Bronchial epithelial cell (primary cell): ENCODE measurements around the gene SYNGR4. TPM values are rescaled to one million over a fixed set of nuclear protein-coding genes. Genes with fewer than 3 reads are reported as not detected.

Source experiments
- DNase-seq: peaks from one replicate; pipeline ENCODE4 v3.0.0-alpha.2; 2010; ENCODE audit warnings: low read depth
- FAIRE-seq: peaks from 2 replicates; lab custom pipeline; 2011; peaks lifted over from hg19 to GRCh38; lab: Jason Lieb, UNC
- H3K27me3 ChIP-seq: 2 replicates; pipeline ENCODE4 v1.5.1; 2011; ENCODE audit warnings: low read length; ENCODE audit not compliant: control insufficient read depth, insufficient read depth
- H3K36me3 ChIP-seq: 2 replicates; pipeline ENCODE4 v1.5.1; 2011; ENCODE audit warnings: low read length; ENCODE audit not compliant: control insufficient read depth, insufficient read depth
- H3K4me3 ChIP-seq: 2 replicates; pipeline ENCODE4 v1.5.1; 2011; ENCODE audit warnings: mild to moderate bottlenecking, low read depth, low read length, control low read depth
- total RNA-seq: library from RNA; depleted of rRNA; stranded (reverse); fragments of >200 nt; gene quantifications from 2 replicates; pipeline ENCODE4 v1.2.1, GENCODE V29; 2014
- TF ChIP-seq, protein P1 (sequence below): IDR thresholded peaks from 2 replicates; pipeline ENCODE4 v1.5.1; 2011; ENCODE audit warnings: mild to moderate bottlenecking, moderate library complexity, low read length, control low read depth, inconsistent platforms; ENCODE audit not compliant: insufficient read depth, severe bottlenecking

Gene SYNGR4
- total RNA-seq, 1 donor from 2014 or later: not detected

DNA sequence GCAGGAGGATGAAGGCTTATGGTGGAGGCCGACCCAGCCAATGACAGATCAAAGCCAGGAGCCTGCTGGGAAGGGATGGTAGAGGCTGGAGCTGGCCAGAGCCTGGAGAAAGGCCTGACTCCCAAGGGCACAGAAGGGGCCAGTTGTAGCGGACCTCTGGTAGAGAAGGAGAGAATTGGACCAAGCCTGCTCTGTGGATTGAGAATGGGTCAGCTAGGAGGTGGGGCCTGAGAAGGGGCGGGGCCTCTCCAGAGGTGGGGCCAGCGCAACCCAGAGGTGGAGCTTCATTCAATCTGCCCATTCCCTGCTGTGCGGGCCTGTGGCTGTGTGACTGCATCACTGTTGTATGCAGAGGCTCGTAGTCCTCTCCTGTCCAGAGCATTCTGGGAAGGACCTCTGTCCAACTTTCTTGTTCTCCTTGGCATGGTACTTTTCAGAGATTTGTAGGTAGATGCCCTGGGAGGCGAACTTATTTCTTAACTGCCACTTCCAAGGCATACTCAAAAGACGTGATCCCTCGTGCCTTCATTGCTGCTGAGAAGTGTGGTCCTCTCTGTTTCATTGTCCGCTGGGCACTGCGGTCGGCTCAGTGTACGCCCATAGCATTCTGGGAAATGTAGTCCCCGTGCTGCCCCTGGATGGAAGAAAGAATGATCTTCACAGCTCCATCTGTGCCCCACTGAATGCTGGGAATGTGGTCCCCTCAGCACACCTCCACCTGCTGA is 36.0 kb downstream of the SYNGR4 start:
- Histone ChIP-seq H3K4me3 (peak overlapping the region; percentile 5), H3K36me3 (no peaks in the 10 kb centered on the region), H3K27me3 (peaks cover 9% of the 10 kb centered on the region)
- peak; percentile 53 for DNase-seq
- TF ChIP-seq, protein P1, sequence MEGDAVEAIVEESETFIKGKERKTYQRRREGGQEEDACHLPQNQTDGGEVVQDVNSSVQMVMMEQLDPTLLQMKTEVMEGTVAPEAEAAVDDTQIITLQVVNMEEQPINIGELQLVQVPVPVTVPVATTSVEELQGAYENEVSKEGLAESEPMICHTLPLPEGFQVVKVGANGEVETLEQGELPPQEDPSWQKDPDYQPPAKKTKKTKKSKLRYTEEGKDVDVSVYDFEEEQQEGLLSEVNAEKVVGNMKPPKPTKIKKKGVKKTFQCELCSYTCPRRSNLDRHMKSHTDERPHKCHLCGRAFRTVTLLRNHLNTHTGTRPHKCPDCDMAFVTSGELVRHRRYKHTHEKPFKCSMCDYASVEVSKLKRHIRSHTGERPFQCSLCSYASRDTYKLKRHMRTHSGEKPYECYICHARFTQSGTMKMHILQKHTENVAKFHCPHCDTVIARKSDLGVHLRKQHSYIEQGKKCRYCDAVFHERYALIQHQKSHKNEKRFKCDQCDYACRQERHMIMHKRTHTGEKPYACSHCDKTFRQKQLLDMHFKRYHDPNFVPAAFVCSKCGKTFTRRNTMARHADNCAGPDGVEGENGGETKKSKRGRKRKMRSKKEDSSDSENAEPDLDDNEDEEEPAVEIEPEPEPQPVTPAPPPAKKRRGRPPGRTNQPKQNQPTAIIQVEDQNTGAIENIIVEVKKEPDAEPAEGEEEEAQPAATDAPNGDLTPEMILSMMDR: no peak
- FAIRE-seq: no peak

DNA sequence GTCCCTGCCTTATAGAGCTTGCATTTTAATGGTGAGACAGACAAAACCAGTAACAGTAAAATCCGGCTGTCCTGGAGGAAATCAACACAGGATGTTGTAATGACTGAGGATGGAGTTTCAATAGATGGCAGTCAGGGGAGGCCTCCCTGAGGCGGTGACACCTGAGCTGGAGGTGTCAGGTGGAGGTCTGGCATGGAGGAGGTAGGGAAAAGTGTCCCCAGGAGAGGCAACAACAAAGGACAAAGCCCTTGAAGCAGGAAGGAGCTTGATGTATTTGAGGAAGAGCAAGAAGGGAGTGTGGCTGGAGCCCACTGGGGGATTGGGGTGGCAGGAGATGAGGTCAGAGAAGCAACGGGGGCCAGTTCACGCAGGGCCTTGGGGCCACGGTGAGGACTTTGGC is 37.1 kb downstream of the SYNGR4 start:
- FAIRE-seq (no peak), DNase-seq (no peak)
- H3K36me3 ChIP-seq: no peaks in the 10 kb centered on the region
- TF ChIP-seq, protein P1: no peak
- no peak overlapping the region for H3K4me3 ChIP-seq
- H3K27me3 ChIP-seq: no peaks in the 10 kb centered on the region

DNA sequence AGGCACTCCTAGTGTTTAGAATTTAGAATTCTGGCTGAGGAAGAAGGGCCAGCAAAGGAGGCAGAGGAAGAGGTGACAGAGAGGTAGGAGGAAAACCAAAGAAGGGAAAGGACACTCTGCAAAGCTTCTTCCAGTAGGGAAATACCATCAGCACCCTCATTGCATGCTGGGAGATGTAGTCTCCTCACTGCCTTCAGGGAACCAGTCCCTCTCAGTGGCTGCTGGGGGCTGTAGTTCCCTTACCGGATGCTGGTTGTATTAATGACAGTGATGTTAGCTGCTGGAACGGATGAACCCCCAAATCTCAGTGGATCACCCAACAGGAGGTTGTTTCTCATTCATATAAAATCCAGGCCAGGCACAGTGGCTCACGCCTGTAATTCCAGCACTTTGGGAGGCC is 39.4 kb downstream of the SYNGR4 start:
- DNase-seq (peak; percentile 66), FAIRE-seq (no peak)
- TF ChIP-seq, protein P1: no peak

DNA sequence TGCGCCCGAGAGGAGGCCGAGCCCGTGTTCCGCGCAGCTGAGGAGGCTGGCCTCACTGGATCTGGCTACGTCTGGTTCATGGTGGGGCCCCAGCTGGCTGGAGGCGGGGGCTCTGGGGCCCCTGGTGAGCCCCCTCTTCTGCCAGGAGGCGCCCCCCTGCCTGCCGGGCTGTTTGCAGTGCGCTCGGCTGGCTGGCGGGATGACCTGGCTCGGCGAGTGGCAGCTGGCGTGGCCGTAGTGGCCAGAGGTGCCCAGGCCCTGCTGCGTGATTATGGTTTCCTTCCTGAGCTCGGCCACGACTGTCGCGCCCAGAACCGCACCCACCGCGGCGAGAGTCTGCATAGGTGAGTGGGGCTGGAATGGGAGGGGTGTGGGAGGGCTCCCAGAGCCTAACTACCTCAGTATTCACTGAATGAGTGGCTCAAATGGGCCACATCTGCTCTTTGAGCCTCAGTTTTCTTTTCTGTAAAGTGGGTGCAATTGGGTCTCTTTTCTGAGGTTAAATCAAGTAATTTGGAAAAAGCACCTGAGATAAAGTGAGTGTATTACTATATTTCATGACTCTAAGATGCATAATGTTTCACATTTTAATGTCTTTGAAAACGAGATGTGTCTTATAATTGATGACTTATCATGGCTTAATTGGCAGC is 41.0 kb downstream of the SYNGR4 start:
- Histone ChIP-seq H3K4me3 (no peak overlapping the region), H3K36me3 (no peaks in the 10 kb centered on the region), H3K27me3 (no peaks in the 10 kb centered on the region)
- TF ChIP-seq, protein P1: no peak
- no peak for DNase-seq
- FAIRE-seq: no peak

More for the DNA sequence above, 39.4 kb downstream of the SYNGR4 start:
- H3K27me3 ChIP-seq: no peaks in the 10 kb centered on the region
- no peak overlapping the region for H3K4me3 ChIP-seq
- no peaks in the 10 kb centered on the region for H3K36me3 ChIP-seq

DNA sequence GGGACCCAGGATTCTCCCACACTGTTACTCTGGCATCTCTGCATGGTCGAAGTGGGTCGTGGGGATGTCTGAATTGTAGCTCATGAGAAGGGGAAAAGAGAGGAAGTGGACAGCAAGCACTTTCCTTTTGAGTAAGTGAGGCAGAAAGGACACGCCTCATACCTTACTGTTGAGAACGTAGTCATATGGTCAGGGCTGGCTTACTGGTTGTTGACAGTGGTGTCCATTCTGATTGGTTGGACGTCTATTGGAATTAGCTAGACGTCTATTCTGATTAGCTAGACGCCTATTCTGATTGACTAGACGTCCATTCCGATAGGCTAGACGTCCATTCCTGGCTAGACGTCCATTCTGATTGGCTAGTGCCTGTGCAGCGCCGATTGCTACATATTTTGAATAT is 41.7 kb downstream of the SYNGR4 start:
- FAIRE-seq: peak; percentile 86
- DNase-seq: peak; percentile 49

More for the DNA sequence above, 41.7 kb downstream of the SYNGR4 start:
- Histone ChIP-seq H3K4me3 (no peak overlapping the region), H3K36me3 (no peaks in the 10 kb centered on the region), H3K27me3 (no peaks in the 10 kb centered on the region)
- TF ChIP-seq, protein P1: no peak
